Left ventricle myocardium superior (tissue), 1 donor: Measurements from ENCODE around the gene TSPAN6. TPM values are rescaled to one million over a fixed set of nuclear protein-coding genes. Genes with fewer than 3 reads are reported as not detected.
A peak's percentile ranks its signal among the peaks of the same experiment; 100 is the strongest.

Source experiments
- ATAC-seq: fragments of 200-7000 bp; cut with Tn5 transposase; one replicate; pipeline ENCODE4 v1.9.1; 2020; ENCODE audit warnings: mild to moderate bottlenecking, moderate library complexity
- DNase-seq: peaks from one replicate; pipeline ENCODE4 v3.0.0-alpha.2; 2020
- intact Hi-C: fragments of 100-400 bp; cut with micrococcal nuclease; formaldehyde crosslinking; loops from one replicate; pipeline ENCODE4 v1.11.0; 2022
- long read RNA-seq: library from polyadenylated mRNA; unstranded; transcript quantifications from one replicate; pipeline ENCODE4 v2.0.0, GENCODE V29; 2021
- total RNA-seq: library from RNA; stranded (reverse); fragmentation: NEBNext Ultra II Directional; extraction: Animal tissue kit (Norgen Biotek cat#: 25700); gene quantifications from one replicate; pipeline ENCODE4 v1.2.1, GENCODE V29; 2021
- donor health status: DM: no; HTN: yes; CAD: no; lungs with severe emphysema.

Gene TSPAN6
- 4.8 TPM for total RNA-seq
- long read RNA-seq, transcript TSPAN6-201 (8 exons, 2,206 nt) = major isoform, 9 of 13 reads
- long read RNA-seq, partial matches to known transcripts = 1 of 13 reads
- long read RNA-seq, other reads (novel, unspliced or antisense) = 3 of 13 reads

- intact Hi-C loops = no loop called here
- peak; percentile 83 for DNase-seq
Measured at GRCh38 chrX:100636321-100636991, at the start of gene TSPAN6. TSPAN6 (minus strand) TSS chrX:100636806; CDS start chrX:100636694, 112 bp downstream.

GRCh38 chrX:100685997-100686305 lies 49.3 kb upstream of the TSPAN6 start:
- DNase-seq = no peak
- intact Hi-C loops = loop anchor here (5.0 kb wide), 1 partner anchor 81 kb away; no protein-coding TSS in a partner anchor
- ATAC-seq = no peak

More at GRCh38 chrX:100636321-100636991, at the start of gene TSPAN6:
- ATAC-seq = peak; percentile 100

GRCh38 chrX:100685284-100685996 lies 48.8 kb upstream of the TSPAN6 start:
- ATAC-seq (peak; percentile 72), DNase-seq (no peak)
- intact Hi-C loops = loop anchor here (5.0 kb wide), 1 partner anchor 82 kb away; no protein-coding TSS in a partner anchor

GRCh38 chrX:100682939-100683338 lies 46.3 kb upstream of the TSPAN6 start:
- ATAC-seq (no peak), DNase-seq (no peak)
- intact Hi-C loops = no loop called here

GRCh38 chrX:100681599-100681998 lies 45.0 kb upstream of the TSPAN6 start:
- DNase-seq (no peak), ATAC-seq (no peak)
- intact Hi-C loops = no loop called here

- DNase-seq (no peak), ATAC-seq (no peak)
- intact Hi-C loops = no loop called here
Measured at GRCh38 chrX:100680756-100681155, 44.1 kb upstream of the TSPAN6 start.

GRCh38 chrX:100677611-100678181 lies 41.1 kb upstream of the TSPAN6 start:
- intact Hi-C loops = no loop called here
- no peak for DNase-seq
- ATAC-seq = no peak

GRCh38 chrX:100674705-100675104 lies 38.1 kb upstream of the TSPAN6 start:
- intact Hi-C loops = no loop called here
- peak; percentile 37 for ATAC-seq
- no peak for DNase-seq

- ATAC-seq (no peak), DNase-seq (no peak)
- intact Hi-C loops = no loop called here
Measured at GRCh38 chrX:100673397-100673953, 36.9 kb upstream of the TSPAN6 start.

- DNase-seq (no peak), ATAC-seq (no peak)
- intact Hi-C loops = no loop called here
Measured at GRCh38 chrX:100672966-100673365, 36.4 kb upstream of the TSPAN6 start.

GRCh38 chrX:100663642-100664041 lies 27.0 kb upstream of the TSPAN6 start:
- intact Hi-C loops = no loop called here
- ATAC-seq = no peak
- no peak for DNase-seq

GRCh38 chrX:100662796-100663195 lies 26.2 kb upstream of the TSPAN6 start:
- intact Hi-C loops = no loop called here
- DNase-seq (no peak), ATAC-seq (no peak)

- ATAC-seq (no peak), DNase-seq (no peak)
- intact Hi-C loops = no loop called here
Measured at GRCh38 chrX:100662170-100662569, 25.6 kb upstream of the TSPAN6 start.

GRCh38 chrX:100659431-100660137 lies 23.0 kb upstream of the TSPAN6 start:
- ATAC-seq = no peak
- intact Hi-C loops = no loop called here
- DNase-seq = no peak

GRCh38 chrX:100658941-100659381 lies 22.4 kb upstream of the TSPAN6 start:
- DNase-seq (no peak), ATAC-seq (no peak)
- intact Hi-C loops = no loop called here

GRCh38 chrX:100654261-100654660 lies 17.7 kb upstream of the TSPAN6 start:
- intact Hi-C loops = no loop called here
- no peak for ATAC-seq
- DNase-seq = no peak

GRCh38 chrX:100652266-100652665 lies 15.7 kb upstream of the TSPAN6 start:
- ATAC-seq (no peak), DNase-seq (no peak)
- intact Hi-C loops = no loop called here

- ATAC-seq (no peak), DNase-seq (no peak)
- intact Hi-C loops = no loop called here
Measured at GRCh38 chrX:100650841-100651240, 14.2 kb upstream of the TSPAN6 start.
